Neural progenitor cell (in vitro differentiated cells): ENCODE measurements around the gene PLCXD3. TPM values are rescaled to one million over a fixed set of nuclear protein-coding genes. Genes with fewer than 3 reads are reported as not detected.
A peak's percentile ranks its signal among the peaks of the same experiment; 100 is the strongest.

ENCODE experiments used
- DNase-seq: peaks from one replicate; pipeline ENCODE4 v3.0.0-alpha.2; 2016; ENCODE audit warnings: low spot score
- H2AFZ ChIP-seq: fragments of 200-600 bp; sonication (generic); replicated peaks from 2 replicates; pipeline ENCODE4 v1.6.1; 2016; ENCODE audit warnings: antibody characterized with exemption
- H3F3A ChIP-seq: fragments of 200-600 bp; sonication (generic); 2 replicates; pipeline ENCODE4 v1.6.1; 2016; ENCODE audit warnings: antibody characterized with exemption, low read depth
- H3K27ac ChIP-seq: fragments of 200-600 bp; sonication (generic); 2 replicates; pipeline ENCODE4 v1.5.1; 2016; ENCODE audit warnings: mild to moderate bottlenecking
- H3K27me3 ChIP-seq: fragments of 200-600 bp; sonication (generic); 2 replicates; pipeline ENCODE4 v1.6.1; 2016; ENCODE audit warnings: mild to moderate bottlenecking, moderate library complexity
- H3K36me3 ChIP-seq: fragments of 200-600 bp; sonication (generic); 2 replicates; pipeline ENCODE4 v1.5.1; 2016
- H3K4me1 ChIP-seq: fragments of 200-600 bp; sonication (generic); 2 replicates; pipeline ENCODE4 v1.6.1; 2016; ENCODE audit warnings: mixed run types
- H3K4me2 ChIP-seq: fragments of 200-600 bp; sonication (generic); 2 replicates; pipeline ENCODE4 v1.6.1; 2016
- H3K4me3 ChIP-seq: fragments of 200-600 bp; sonication (generic); 2 replicates; pipeline ENCODE4 v1.5.1; 2016
- H3K79me2 ChIP-seq: fragments of 200-600 bp; sonication (generic); 2 replicates; pipeline ENCODE4 v1.6.1; 2016; ENCODE audit warnings: low read depth
- H3K9ac ChIP-seq: fragments of 200-600 bp; sonication (generic); 2 replicates; pipeline ENCODE4 v1.6.1; 2016
- H3K9me3 ChIP-seq: fragments of 200-600 bp; sonication (generic); 2 replicates; pipeline ENCODE4 v1.5.1; 2016; ENCODE audit warnings: low read depth
- H4K20me1 ChIP-seq: fragments of 200-600 bp; sonication (generic); 2 replicates; pipeline ENCODE4 v1.6.1; 2016; ENCODE audit warnings: low read depth
- H3K27ac Mint-ChIP-seq: 3 replicates; pipeline ENCODE4 v1.8.0; 2021; ENCODE audit warnings: mixed read lengths
- H3K27me3 Mint-ChIP-seq: 2 replicates; pipeline ENCODE4 v1.8.0; 2022; ENCODE audit warnings: low read depth, mild to moderate bottlenecking, inconsistent platforms, moderate library complexity, mixed read lengths; ENCODE audit not compliant: insufficient read depth
- H3K36me3 Mint-ChIP-seq: 3 replicates; pipeline ENCODE4 v1.8.0; 2021; ENCODE audit warnings: mixed read lengths
- H3K4me1 Mint-ChIP-seq: 3 replicates; pipeline ENCODE4 v1.8.0; 2021; ENCODE audit warnings: mixed read lengths
- H3K4me3 Mint-ChIP-seq: 3 replicates; pipeline ENCODE4 v1.8.0; 2021; ENCODE audit warnings: mild to moderate bottlenecking, moderate library complexity, mixed read lengths
- H3K9me3 Mint-ChIP-seq: 3 replicates; pipeline ENCODE4 v1.8.0; 2020; ENCODE audit warnings: mixed read lengths
- EZH2 ChIP-seq: fragments of 200-600 bp; sonication (generic); IDR thresholded peaks from 2 replicates; pipeline ENCODE4 v1.6.1; 2017; ENCODE audit warnings: antibody characterized with exemption, mild to moderate bottlenecking, moderate library complexity
- EZH2phosphoT487 ChIP-seq: fragments of 200-600 bp; sonication (generic); IDR thresholded peaks from 2 replicates; pipeline ENCODE4 v1.6.1; 2017; ENCODE audit warnings: antibody characterized with exemption
- total RNA-seq: library from RNA; depleted of rRNA; stranded (reverse); fragments of >200 nt; gene quantifications from 2 replicates; pipeline ENCODE4 v1.2.3, GENCODE V29; 2015; ENCODE audit warnings: low replicate concordance
- TF ChIP-seq, protein P1 (sequence below): fragments of 200-600 bp; sonication (generic); IDR thresholded peaks from 2 replicates; pipeline ENCODE4 v1.5.1; 2017; ENCODE audit warnings: antibody characterized with exemption, mild to moderate bottlenecking

The PLCXD3 gene
- total RNA-seq, 1 donor from 2014 or later: not detected

DNA sequence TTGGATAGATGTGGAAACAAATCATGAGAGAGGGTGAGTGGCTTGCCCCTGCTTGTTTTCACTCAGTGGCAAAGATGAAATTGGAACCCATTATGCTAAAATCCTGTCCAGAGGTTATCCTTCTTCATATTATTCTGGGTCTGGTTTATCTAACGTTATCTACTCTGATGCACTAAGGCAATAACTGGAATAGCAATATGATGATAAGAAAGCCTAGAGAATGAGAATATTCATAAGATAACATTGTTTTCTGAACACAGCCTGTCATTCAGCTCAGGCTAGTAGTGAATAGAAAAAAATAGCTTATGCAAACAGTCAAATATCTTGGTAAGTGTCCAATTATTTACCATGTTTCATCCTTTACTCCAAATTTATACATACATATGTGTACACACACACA lies 165.1 kb downstream of the PLCXD3 start:
- TF ChIP-seq, protein P1, sequence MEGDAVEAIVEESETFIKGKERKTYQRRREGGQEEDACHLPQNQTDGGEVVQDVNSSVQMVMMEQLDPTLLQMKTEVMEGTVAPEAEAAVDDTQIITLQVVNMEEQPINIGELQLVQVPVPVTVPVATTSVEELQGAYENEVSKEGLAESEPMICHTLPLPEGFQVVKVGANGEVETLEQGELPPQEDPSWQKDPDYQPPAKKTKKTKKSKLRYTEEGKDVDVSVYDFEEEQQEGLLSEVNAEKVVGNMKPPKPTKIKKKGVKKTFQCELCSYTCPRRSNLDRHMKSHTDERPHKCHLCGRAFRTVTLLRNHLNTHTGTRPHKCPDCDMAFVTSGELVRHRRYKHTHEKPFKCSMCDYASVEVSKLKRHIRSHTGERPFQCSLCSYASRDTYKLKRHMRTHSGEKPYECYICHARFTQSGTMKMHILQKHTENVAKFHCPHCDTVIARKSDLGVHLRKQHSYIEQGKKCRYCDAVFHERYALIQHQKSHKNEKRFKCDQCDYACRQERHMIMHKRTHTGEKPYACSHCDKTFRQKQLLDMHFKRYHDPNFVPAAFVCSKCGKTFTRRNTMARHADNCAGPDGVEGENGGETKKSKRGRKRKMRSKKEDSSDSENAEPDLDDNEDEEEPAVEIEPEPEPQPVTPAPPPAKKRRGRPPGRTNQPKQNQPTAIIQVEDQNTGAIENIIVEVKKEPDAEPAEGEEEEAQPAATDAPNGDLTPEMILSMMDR: no peak
- no peak for TF ChIP-seq EZH2
- no peak for TF ChIP-seq EZH2phosphoT487
- Histone ChIP-seq H3K4me3 (no peak overlapping the region), H3K4me1 (no peaks in the 10 kb centered on the region), H4K20me1 (no peaks in the 10 kb centered on the region), H3K4me2 (no peak overlapping the region), H2AFZ (peak overlapping the region; percentile 5), H3K79me2 (no peaks in the 10 kb centered on the region), H3K9ac (no peak overlapping the region), H3K27me3 (no peaks in the 10 kb centered on the region), H3K27ac (no peak overlapping the region), H3F3A (no peaks in the 10 kb centered on the region), H3K9me3 (no peaks in the 10 kb centered on the region), H3K36me3 (no peaks in the 10 kb centered on the region)
- Mint-ChIP-seq H3K9me3 (no peaks in the 10 kb centered on the region), H3K27me3 (no peaks in the 10 kb centered on the region), H3K4me3 (no peak overlapping the region), H3K27ac (no peak overlapping the region), H3K36me3 (no peaks in the 10 kb centered on the region), H3K4me1 (no peaks in the 10 kb centered on the region)
- DNase-seq: no peak

DNA sequence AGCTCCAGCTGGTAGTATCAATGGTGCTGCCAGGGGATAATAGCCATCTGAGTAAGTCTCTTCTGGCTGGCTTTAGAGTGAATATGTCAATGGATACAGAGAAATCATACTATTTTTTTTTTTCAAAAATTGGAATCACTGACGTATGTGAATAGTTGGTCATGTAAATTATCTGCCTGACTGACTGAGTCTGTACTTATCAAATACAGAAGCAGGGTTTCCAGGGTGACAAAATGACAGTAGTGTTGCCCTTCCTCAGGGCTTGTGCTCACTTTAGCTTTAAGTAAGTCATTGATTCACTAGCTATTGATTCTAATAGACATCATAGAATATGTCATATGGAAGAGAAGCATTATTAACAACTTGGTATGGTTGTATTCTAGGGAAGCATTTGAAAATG lies 171.1 kb downstream of the PLCXD3 start:
- Histone ChIP-seq H3K4me1 (peaks cover 12% of the 10 kb centered on the region), H3K4me2 (no peak overlapping the region), H3K79me2 (no peaks in the 10 kb centered on the region), H3K36me3 (no peaks in the 10 kb centered on the region), H3K4me3 (no peak overlapping the region), H3K9ac (no peak overlapping the region), H3K27ac (no peak overlapping the region), H4K20me1 (no peaks in the 10 kb centered on the region), H3K9me3 (no peaks in the 10 kb centered on the region), H3K27me3 (no peaks in the 10 kb centered on the region), H2AFZ (no peak overlapping the region), H3F3A (peaks cover 4% of the 10 kb centered on the region)
- peaks cover 14% of the 10 kb centered on the region for H3K4me1 Mint-ChIP-seq
- H3K9me3 Mint-ChIP-seq: no peaks in the 10 kb centered on the region
- H3K27me3 Mint-ChIP-seq: no peaks in the 10 kb centered on the region
- TF ChIP-seq EZH2 (no peak), EZH2phosphoT487 (no peak)
- TF ChIP-seq, protein P1: no peak
- H3K4me3 Mint-ChIP-seq: no peak overlapping the region
- no peak overlapping the region for H3K27ac Mint-ChIP-seq
- DNase-seq: no peak
- no peaks in the 10 kb centered on the region for H3K36me3 Mint-ChIP-seq

DNA sequence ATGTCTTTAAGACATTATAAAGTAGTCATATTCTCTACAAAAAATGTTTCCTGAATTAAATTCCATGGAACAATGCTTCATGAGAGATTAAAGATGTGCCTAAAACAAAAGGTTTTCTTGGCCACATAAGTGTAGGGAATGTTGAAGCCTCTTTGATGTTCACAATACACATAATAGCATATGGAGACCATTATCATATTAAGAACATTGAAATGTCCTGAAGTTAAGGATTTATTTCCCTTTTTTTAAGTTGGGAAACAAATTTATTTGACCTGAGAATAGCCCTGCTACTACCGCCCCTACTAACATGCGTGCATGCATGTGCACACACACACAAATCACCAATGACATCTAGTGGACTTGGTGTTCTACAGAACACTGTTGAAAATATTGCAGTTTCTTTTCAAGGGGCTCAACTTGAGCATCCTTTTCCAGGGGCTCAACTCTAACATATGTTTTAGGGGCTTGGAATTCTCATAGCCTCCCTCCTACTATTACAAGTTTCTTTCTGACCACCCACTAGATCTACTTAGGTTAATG lies 172.2 kb downstream of the PLCXD3 start:
- H2AFZ ChIP-seq: no peak overlapping the region
- H3F3A ChIP-seq: peaks cover 4% of the 10 kb centered on the region
- no peak overlapping the region for H3K9ac ChIP-seq
- H3K4me1 ChIP-seq: peaks cover 19% of the 10 kb centered on the region
- H3K4me3 ChIP-seq: no peak overlapping the region
- H3K79me2 ChIP-seq: no peaks in the 10 kb centered on the region
- TF ChIP-seq EZH2: no peak
- TF ChIP-seq, protein P1: no peak
- no peak for TF ChIP-seq EZH2phosphoT487
- no peaks in the 10 kb centered on the region for H3K9me3 ChIP-seq
- H4K20me1 ChIP-seq: no peaks in the 10 kb centered on the region
- no peaks in the 10 kb centered on the region for H3K36me3 Mint-ChIP-seq
- no peaks in the 10 kb centered on the region for H3K27me3 Mint-ChIP-seq
- H3K4me2 ChIP-seq: no peak overlapping the region
- no peaks in the 10 kb centered on the region for H3K27me3 ChIP-seq
- no peak overlapping the region for H3K4me3 Mint-ChIP-seq
- no peak for DNase-seq
- no peaks in the 10 kb centered on the region for H3K9me3 Mint-ChIP-seq
- H3K27ac Mint-ChIP-seq: no peak overlapping the region
- H3K36me3 ChIP-seq: no peaks in the 10 kb centered on the region
- H3K27ac ChIP-seq: no peak overlapping the region
- H3K4me1 Mint-ChIP-seq: peaks cover 18% of the 10 kb centered on the region
